Mucosa of descending colon (tissue), 3 donors: ENCODE data around the gene HEXIM1. TPM values are rescaled to one million over a fixed set of nuclear protein-coding genes. Genes with fewer than 3 reads are reported as not detected.

Source experiments
- ATAC-seq: fragments of 200-7000 bp; cut with Tn5 transposase; one replicate; pipeline ENCODE4 v1.9.1; 2020; ENCODE audit warnings: mild to moderate bottlenecking, moderate library complexity
- DNase-seq, 3 donors: peaks; one replicate each; pipeline ENCODE4 v3.0.0-alpha.2; 2020
- H3K36me3 ChIP-seq: fragments of 200-600 bp; one replicate; pipeline ENCODE4 v1.8.0; 2021; ENCODE audit warnings: low read depth, mild to moderate bottlenecking
- H3K4me1 ChIP-seq: fragments of 200-600 bp; one replicate; pipeline ENCODE4 v1.8.0; 2021; ENCODE audit warnings: low read depth, mild to moderate bottlenecking
- H3K4me3 ChIP-seq: fragments of 200-600 bp; one replicate; pipeline ENCODE4 v1.8.0; 2021; ENCODE audit warnings: mild to moderate bottlenecking
- H3K9me3 ChIP-seq: fragments of 200-600 bp; one replicate; pipeline ENCODE4 v1.8.0; 2021; ENCODE audit warnings: mild to moderate bottlenecking
- intact Hi-C, 2 donors: fragments of 100-400 bp; cut with DNase I in 1 of 2; cut with micrococcal nuclease in 1 of 2; formaldehyde crosslinking; loops; one replicate each; pipeline versions ENCODE4 v1.11.0 to v1.11.1; 2022; cut with DNase I, micrococcal nuclease
- microRNA-seq: library from miRNA; unstranded; fragments of <30 nt; microRNA quantifications from one replicate; pipeline ENCODE4, GENCODE V29; 2019
- total RNA-seq, 3 donors: library from RNA; stranded (reverse); fragmentation: NEBNext Ultra II Directional in 2 of 3; extraction: Animal tissue kit (Norgen Biotek cat#: 25700) in 2 of 3; gene quantifications; one replicate each; pipeline versions ENCODE4 v1.2.1 to v1.2.4, GENCODE V29; 2021 to 2023
- TF ChIP-seq, protein P1 (sequence below): fragments of 200-600 bp; IDR thresholded peaks from one replicate; pipeline ENCODE4 v1.8.0; 2022; ENCODE audit warnings: antibody characterized with exemption, mild to moderate bottlenecking
- donor health status: DM: no; HTN: no; CAD: no; lungs with moderate emphysema.
- donor health status: DM: no; HTN: no; CAD: no.
- donor health status: DM: no; HTN: yes; CAD: no.

HEXIM1 gene
- total RNA-seq, 3 donors from 2014 or later: 36.7 to 98.2 (median 37.0) TPM

DNA sequence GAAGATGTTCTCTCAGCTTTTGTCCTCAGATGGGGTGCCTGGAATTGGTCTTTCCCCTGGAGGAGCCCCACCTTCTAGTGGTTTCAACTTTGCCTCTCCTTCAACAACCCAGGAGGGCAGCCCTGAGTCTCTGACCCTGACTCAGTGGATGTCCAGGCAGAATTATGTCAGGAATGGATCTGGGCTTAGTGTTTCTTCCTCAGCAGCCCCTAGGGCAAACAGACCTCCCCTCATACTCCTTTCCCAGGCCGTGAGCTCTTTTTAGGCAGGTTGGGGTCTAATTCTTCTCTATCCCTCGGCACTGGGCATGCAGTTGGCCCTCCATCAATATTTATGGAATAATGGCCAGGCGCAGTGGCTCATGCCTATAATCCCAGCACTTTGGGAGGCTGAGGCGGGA, 53.2 kb downstream of the HEXIM1 start:
- no peaks in the 10 kb centered on the region for H3K4me1 ChIP-seq
- no peaks in the 10 kb centered on the region for H3K9me3 ChIP-seq
- no peak for ATAC-seq
- no peak overlapping the region for H3K4me3 ChIP-seq
- TF ChIP-seq, protein P1, sequence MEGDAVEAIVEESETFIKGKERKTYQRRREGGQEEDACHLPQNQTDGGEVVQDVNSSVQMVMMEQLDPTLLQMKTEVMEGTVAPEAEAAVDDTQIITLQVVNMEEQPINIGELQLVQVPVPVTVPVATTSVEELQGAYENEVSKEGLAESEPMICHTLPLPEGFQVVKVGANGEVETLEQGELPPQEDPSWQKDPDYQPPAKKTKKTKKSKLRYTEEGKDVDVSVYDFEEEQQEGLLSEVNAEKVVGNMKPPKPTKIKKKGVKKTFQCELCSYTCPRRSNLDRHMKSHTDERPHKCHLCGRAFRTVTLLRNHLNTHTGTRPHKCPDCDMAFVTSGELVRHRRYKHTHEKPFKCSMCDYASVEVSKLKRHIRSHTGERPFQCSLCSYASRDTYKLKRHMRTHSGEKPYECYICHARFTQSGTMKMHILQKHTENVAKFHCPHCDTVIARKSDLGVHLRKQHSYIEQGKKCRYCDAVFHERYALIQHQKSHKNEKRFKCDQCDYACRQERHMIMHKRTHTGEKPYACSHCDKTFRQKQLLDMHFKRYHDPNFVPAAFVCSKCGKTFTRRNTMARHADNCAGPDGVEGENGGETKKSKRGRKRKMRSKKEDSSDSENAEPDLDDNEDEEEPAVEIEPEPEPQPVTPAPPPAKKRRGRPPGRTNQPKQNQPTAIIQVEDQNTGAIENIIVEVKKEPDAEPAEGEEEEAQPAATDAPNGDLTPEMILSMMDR: no peak
- H3K36me3 ChIP-seq: no peaks in the 10 kb centered on the region
- intact Hi-C loops: no loop called here
- no peak for DNase-seq

Small RNAs within 50 kb of the gene (microRNA-seq; reads per million reads assigned to microRNA genes)
- gene MIR6784: not detected

Other genes with a start within 250 kb of the HEXIM1 start
- gene EFTUD2, start 249.0 kb upstream of the HEXIM1 start, total RNA-seq: 10 to 100 TPM; 66.3 to 88.1 (median 82.0) TPM
- under 1 TPM in 2 of 3 donors, not detected in 1; 0.23 to 0.47 TPM for gene GFAP, start 233.0 kb upstream of the HEXIM1 start, total RNA-seq
- gene KIF18B, start 200.7 kb upstream of the HEXIM1 start, total RNA-seq: 10 to 100 TPM in 1 of 3 donors, 1 to 10 TPM in 2; 2.2 to 10.3 (median 4.6) TPM
- 1 to 10 TPM in 1 of 3 donors, under 1 TPM in 2; 0.29 to 6.5 (median 0.60) TPM for gene C1QL1, start 180.2 kb upstream of the HEXIM1 start, total RNA-seq
- gene DCAKD, start 96.8 kb upstream of the HEXIM1 start, total RNA-seq: 10 to 100 TPM; 21.6 to 29.0 (median 24.8) TPM
- gene NMT1, start 87.2 kb upstream of the HEXIM1 start, total RNA-seq: 10 to 100 TPM; 47.0 to 94.0 (median 76.1) TPM
- 100 to 1,000 TPM; 205 to 562 (median 232) TPM for gene PLCD3, start 16.0 kb upstream of the HEXIM1 start, total RNA-seq
- 10 to 100 TPM; 18.1 to 28.7 (median 26.3) TPM for gene ACBD4, start 12.8 kb upstream of the HEXIM1 start, total RNA-seq
- gene HEXIM2, start 13.4 kb downstream of the HEXIM1 start, total RNA-seq: 1 to 10 TPM; 3.9 to 9.6 (median 4.5) TPM
- gene FMNL1, start 73.4 kb downstream of the HEXIM1 start, total RNA-seq: 10 to 100 TPM in 2 of 3 donors, 1 to 10 TPM in 1; 7.4 to 18.1 (median 17.3) TPM
- under 1 TPM in 2 of 3 donors, not detected in 1; 0.19 to 0.22 TPM for gene SPATA32, start 113.6 kb downstream of the HEXIM1 start, total RNA-seq
- gene MAP3K14, start 168.5 kb downstream of the HEXIM1 start, total RNA-seq: 10 to 100 TPM; 16.6 to 27.9 (median 18.0) TPM